SW480 (cell line): ENCODE data around the gene ST6GALNAC4.

ENCODE experiments used
- DNase-seq: peaks from one replicate; pipeline ENCODE4 v3.0.0-alpha.2; 2016; ENCODE audit warnings: low spot score

Gene ST6GALNAC4

GRCh38 chr9:127946728-127947127, 29.9 kb upstream of the ST6GALNAC4 start:
- DNase-seq: no peak

- DNase-seq: no peak
Observed at GRCh38 chr9:127945942-127946341, 29.1 kb upstream of the ST6GALNAC4 start.

DNA sequence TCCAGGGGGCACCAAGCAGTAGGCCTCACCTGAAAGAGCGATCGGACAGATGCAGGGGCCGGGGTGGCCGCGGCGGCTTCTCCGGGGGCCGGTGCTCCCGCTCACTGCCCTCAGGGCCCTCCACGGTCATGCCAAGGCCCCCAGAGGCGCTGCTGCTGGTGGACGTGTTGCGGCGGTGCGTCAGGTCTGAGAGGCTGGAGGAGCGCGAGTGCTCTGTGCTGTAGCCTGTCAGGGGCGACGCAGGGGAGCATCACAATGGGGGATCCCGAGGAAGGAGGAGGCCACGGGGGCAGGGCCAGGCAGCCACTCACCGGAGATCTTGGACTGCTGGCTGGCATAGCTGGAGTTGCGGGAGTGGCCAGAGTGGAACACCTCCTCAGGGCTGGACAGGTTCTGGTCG, 28.5 kb upstream of the ST6GALNAC4 start:
- no peak for DNase-seq

DNA sequence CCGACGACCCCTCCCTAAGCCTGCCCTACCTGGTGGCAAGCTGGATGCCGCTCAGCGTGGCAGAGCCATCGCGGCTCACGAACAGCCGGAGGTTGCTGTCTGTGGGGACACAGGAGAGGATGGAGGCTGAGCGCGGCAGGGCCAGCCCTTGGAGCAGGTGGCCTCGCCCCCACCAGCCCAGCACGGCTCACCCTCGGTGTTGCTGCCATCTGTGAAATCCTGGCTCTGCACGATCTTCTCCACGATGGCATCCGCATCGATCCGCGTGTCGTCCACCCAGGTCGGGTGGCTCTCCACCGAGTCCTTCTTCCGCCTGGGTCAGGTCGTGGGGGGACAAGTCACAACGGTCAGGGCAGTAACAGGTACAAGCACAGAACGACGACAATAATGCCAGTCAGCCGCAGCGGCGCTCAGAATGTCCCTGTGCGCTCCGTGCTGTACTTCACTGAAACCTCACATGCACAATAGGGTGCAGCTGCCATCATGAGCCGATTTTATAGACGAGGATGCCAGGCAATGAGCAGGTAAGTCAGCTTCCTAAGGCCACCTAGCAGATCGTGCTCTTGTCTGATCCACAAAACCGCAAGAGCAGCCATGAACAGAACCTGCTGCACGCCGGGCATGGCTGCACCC, 27.9 kb upstream of the ST6GALNAC4 start:
- DNase-seq: no peak

DNA sequence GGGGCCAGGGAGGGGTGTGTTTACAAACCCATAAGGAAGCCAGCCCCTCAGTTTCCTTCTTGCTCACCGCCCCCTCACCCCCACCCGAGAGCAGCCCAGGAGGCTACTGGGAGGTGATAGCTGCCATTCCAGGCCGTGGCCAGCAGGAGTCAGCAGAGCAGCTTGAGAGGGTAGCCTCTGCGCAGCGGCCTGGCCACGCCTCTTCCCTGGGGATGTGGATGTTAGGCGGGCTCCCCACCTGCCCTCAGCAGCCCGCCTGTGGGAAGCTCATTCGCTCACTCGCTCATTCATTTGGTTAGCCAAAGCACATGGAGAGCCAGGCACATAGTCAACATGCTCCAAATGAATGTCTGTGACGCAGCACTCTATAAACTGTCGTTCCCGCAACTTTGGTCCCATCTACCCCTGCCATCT, 26.9 kb upstream of the ST6GALNAC4 start:
- DNase-seq: peak; percentile 75

DNA sequence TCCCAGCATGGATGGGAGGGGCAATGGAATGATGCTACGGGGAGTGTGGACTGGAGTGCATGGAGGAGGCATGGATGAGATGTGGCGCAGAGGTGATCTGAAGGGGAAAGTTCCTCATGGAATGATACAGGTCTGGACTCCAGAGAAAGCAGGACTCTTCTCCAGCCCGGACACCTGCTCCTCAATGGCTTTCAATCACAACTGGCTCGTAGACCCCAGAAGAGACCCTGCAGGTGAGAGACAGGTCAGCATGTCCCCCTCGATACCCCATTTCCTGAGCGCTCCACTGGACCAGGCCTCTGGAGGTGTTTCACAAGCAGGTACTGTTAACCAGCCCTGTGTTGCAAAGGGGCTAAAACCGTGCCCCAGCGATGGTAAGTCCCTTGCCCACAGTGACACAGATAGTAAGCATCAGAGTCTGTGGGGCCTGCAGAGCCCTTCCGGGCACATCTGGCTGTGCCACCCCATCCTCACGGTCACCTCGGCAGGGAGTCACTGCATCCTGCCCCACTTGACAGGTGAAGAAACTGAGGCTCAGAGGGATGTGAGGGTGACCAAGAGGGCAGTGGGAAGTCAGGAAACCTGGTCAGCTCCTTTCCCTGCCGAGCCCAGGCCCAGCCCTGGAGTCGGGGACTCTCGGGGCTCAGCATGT, 26.3 kb upstream of the ST6GALNAC4 start:
- no peak for DNase-seq

- DNase-seq: peak; percentile 48
Observed at GRCh38 chr9:127942216-127943010, 25.6 kb upstream of the ST6GALNAC4 start.

DNA sequence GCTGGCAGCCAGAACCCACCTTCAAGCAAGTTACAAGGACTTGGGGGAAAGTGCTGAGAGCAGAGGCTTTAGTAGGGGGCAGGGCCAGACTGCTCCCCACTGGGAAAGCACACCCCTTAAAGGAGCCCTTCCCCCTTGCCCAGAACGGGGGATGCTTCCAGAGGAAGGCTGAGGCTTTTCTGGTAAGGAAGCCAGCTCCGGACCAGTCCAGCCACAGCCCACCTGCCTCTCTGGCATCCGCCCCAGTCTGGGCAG, 25.0 kb upstream of the ST6GALNAC4 start:
- no peak for DNase-seq

DNA sequence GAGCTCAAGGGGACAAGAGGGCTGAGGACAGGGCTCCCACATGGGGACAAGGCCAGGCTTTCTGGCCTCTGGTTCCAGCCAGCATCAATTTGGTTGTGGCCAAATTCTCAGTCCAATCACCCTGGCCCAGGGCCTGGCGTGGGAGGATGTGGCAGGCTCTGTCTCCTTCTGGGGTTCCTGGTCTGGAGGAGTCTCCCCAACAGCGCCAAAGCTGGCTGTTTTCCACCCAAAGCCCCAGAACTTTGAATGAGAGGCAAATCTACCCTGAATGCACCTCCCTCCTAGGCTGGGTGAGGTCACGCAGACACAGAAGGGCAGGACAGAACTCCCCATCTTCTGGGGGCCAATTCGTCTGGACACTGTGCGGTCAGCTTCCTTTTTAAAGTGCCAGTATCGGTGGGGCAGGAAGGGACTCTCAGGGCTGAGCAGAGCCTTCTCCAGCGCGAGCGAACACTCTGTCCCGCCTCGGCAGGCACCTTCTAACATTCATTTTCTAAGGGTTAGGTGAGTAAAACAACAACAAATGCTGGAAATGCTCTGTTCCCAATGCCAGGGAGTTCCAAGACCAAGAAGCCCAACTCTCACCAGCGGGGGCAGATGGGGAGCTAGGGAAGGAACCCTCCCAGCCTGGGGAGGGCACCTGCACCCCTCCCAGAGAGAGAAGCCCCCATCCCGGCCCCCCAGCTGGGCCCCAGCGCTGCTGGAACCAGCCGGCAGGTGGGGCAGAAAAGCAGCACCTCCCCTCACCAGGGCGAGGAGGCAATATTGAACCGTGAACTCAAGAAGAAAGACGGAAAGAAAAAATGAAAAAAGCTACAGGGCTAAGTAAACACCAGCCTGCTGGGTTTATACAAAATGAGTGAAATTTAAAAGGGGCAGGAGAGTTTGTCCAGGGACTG, 24.5 kb upstream of the ST6GALNAC4 start:
- DNase-seq: no peak

GRCh38 chr9:127940593-127940992, 23.8 kb upstream of the ST6GALNAC4 start:
- DNase-seq: no peak

DNA sequence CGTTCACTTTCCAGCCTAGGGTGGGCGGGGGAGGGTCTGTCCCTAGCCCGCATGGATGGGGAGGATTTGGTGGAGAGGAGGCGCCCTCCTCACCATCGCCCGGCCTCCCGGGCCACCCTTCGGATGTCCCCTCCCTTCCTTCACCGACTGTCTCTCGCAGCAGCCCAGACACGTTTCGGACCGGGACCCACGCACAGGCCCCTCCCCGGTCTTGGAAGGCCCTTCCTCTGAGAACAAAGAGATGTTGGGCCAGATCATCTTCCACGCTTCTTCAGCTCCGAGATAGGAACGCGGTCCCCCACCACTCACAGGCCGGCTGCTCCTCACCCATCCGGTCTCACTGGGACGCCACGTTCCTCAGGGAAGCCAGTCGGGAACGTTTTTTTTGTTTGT, 21.5 kb upstream of the ST6GALNAC4 start:
- DNase-seq: no peak

- peak; percentile 84 for DNase-seq
Observed at GRCh38 chr9:127937388-127938297, 20.8 kb upstream of the ST6GALNAC4 start, which contains the start of gene DPM2. DPM2 (minus strand) TSS chr9:127937854; CDS start chr9:127937820, 34 bp downstream.

DNA sequence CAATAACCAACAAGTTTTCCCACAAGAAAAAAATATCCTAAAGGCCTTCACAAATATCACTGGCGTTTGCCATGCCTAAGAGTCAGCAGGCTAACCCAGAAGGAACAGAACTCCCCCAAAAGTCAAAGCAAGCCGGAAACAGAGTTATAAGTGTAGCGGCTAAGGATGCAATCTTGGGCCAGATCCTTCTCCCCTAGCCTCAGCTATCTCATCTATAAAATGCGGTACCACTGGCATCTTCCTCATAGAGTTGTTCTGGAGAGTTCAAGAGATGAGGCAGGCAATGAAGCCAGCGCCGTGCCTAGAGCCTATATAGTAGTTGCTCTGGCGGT, 20.2 kb upstream of the ST6GALNAC4 start:
- no peak for DNase-seq

DNA sequence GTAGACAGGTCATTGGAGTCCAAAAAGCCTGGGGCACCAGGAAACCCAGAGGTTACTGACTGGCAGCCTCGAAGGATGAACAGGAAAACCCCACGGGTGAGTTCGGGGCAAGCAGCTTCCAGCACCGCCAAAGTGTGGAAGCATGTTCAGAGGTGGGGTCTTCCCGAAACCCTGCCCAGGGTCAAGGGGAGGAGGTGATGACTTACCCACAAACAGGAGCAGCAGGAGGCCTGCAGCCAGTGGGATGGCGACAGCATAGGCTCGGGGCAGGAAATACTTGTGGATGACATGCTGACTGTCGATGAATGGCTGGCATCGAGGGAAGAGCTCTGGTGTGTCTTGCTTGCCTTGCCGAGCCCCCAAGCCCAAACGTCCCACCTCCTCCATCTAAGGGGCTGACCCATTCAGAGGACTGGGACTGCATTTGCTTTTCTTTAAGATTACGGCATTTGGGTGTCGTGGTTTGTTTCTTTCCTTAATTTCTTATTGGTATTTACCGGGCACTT, 19.6 kb upstream of the ST6GALNAC4 start:
- DNase-seq: no peak

DNA sequence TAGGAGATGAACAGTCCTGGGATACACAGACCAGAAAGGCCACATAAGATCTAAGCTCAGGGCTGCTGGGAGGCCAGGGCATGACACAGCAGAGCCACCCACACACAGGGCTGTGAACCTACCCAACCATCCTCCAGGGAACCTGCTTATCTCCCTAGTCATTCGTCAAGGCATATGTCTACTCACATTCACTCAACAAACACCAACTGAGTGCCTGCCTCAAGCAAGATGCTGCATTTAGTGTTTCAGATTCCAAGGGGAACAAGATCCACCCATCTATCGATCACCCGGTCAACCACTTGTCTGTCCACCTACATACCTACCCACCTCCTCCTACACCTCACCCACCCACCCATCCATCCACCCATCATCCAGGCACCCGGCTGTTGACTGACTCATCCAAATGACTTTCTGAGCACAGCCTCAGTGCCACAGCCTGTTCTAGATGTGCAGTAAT, 19.0 kb upstream of the ST6GALNAC4 start:
- no peak for DNase-seq

DNA sequence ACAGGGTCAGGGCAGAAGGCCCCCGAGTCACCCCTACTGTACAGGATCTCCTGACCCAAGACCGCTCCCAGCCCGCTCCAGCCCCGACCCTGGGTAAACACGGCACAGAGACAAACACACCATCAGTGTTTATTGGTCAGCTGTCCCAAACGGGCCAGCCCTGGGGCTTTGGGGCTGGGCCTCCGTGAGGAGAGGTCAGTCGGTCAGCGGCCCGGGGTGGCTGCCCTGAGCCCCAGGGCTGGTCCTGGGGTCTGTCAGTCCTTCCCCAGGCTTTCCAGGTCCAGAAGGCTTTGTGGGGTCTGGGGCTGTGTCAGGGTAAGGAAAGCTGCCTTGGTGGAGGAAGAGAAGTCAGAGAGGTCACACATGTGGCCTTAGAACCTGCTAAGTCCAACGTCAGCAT, 18.1 kb upstream of the ST6GALNAC4 start:
- no peak for DNase-seq

GRCh38 chr9:127934248-127934647, 17.4 kb upstream of the ST6GALNAC4 start:
- no peak for DNase-seq

DNA sequence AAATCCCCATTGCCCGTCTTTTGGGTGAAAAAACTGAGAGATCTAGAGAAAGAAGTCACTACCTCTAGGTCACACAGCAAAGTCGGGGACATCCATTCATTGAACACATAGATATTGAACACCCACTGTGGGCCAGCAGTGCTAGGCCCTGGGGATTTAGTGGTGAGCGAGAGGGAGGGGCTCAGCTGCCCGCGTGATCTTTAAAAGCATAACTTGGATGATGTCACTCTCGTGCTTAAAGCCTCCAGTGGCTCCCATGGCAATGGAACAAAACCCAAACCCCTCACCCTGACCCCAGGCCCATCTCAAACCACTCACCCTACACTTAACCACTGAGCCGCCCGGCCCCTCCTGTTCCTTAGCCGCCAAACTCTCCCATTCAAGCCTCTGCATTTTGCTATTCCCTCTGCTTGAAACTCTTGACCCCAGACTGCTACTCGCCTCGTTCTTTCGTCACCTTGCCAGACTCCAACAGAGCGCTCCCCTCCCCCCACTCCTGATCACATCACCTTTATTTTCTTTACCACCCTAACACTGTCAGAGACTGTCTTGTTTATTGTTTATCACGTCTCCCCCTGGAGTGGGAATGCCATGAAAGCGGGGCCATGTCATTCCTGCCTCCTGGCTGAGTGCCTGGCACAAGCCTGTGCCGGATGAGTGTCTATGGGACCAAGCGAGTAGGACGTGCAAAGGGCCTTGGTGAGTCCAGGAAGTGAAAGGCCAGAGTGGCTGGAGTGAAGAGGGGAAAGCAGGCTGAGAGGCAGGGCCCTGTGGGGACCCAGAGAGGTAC, 14.4 kb upstream of the ST6GALNAC4 start:
- DNase-seq: peak; percentile 70

- DNase-seq: peak; percentile 84
Observed at GRCh38 chr9:127930231-127931091, 13.6 kb upstream of the ST6GALNAC4 start, which contains the start of gene PIP5KL1. PIP5KL1 (minus strand) TSS chr9:127930777; CDS start chr9:127930752, 25 bp downstream.
